HEK293T (cell line): ENCODE data around the gene OLIG1.

Experiments
- ELF4 ChIP-seq: fragments of 450-650 bp; IDR thresholded peaks from 2 replicates; pipeline ENCODE4 v1.6.1; 2017; ENCODE audit warnings: antibody characterized with exemption
- HDGF ChIP-seq: fragments of 450-650 bp; IDR thresholded peaks from 2 replicates; pipeline ENCODE4 v1.6.1; 2017; ENCODE audit warnings: antibody characterized with exemption, borderline replicate concordance
- L3MBTL2 ChIP-seq: fragments of 450-650 bp; conservative IDR thresholded peaks from 2 replicates; pipeline ENCODE4 v1.6.1; 2016; ENCODE audit warnings: mild to moderate bottlenecking
- NFRKB ChIP-seq: fragments of 450-650 bp; IDR thresholded peaks from 2 replicates; pipeline ENCODE4 v1.6.1; 2016; ENCODE audit warnings: mild to moderate bottlenecking, moderate library complexity
- SP1 ChIP-seq: fragments of 450-650 bp; IDR thresholded peaks from 2 replicates; pipeline ENCODE4 v1.6.1; 2017
- TARDBP ChIP-seq: fragments of 450-650 bp; IDR thresholded peaks from 2 replicates; pipeline ENCODE4 v1.6.1; 2016

GRCh38 chr21:33055991-33056390 lies 13.9 kb upstream of the OLIG1 start:
- TF ChIP-seq NFRKB (no peak), HDGF (no peak), SP1 (no peak), L3MBTL2 (no peak), TARDBP (no peak), ELF4 (no peak)
